Stimulated activated CD4-positive, alpha-beta T cell treated with anti-CD3 and anti-CD28 coated beads, Interleukin-4, amount 100 ng/mL, for 24 hours (primary cell): ENCODE results near the gene CD2AP.
"Not testable (repeated sequence)": the region's sequence is repeated elsewhere in the genome, so short reads cannot be mapped to it uniquely, and the experiment has no call there.

Experiments
- DNase-seq: peaks from one replicate; pipeline ENCODE4 v3.0.0-alpha.2; 2020

CD2AP gene

GRCh38 chr6:47574789-47575188 is 97.2 kb downstream of the CD2AP start:
- no peak for DNase-seq

- no peak for DNase-seq
Observed at GRCh38 chr6:47579040-47579439, 101.5 kb downstream of the CD2AP start.

GRCh38 chr6:47581591-47581990 is 104.0 kb downstream of the CD2AP start:
- DNase-seq = no peak

DNA sequence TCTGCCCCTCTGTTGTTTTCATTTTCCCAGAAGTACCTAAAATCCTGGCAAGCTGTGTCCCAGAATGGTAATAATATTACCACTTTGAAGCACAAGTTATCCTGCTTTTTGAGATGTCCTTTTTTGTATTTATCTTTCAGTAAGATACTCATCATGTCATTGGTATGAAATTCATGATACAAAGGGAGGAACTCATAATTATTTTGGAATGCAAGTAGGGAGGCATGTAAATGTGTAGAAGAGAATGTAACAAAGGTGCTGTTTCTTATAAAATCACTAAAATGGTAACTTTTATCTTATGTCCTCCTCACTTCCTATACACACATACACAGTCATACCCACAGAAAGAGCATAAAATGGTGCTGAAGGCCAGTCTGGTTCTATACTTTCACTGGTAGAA is 109.9 kb downstream of the CD2AP start:
- no peak for DNase-seq

- DNase-seq = no peak
Observed at GRCh38 chr6:47592131-47592840, 114.7 kb downstream of the CD2AP start.

DNA sequence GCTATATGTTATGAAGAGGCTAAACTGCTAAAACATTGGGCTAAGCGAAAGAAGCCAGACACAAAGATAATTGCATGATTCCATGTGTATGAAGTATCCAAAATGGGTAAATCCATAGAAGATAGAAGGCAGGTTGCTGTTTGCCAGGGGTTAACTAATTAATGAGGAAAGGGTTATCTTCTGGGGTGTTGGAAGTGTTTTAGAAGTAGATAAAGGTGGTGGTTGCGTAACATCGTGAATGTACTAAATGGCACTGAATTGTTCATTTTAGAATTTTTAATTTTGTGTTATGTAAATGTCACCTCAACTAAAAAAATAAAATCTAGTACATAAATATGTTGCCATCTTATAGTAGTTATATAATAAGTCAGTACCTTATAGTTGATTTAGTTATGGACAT is 116.4 kb downstream of the CD2AP start:
- no peak for DNase-seq

- DNase-seq = no peak
Observed at GRCh38 chr6:47595785-47596184, 118.2 kb downstream of the CD2AP start.

DNA sequence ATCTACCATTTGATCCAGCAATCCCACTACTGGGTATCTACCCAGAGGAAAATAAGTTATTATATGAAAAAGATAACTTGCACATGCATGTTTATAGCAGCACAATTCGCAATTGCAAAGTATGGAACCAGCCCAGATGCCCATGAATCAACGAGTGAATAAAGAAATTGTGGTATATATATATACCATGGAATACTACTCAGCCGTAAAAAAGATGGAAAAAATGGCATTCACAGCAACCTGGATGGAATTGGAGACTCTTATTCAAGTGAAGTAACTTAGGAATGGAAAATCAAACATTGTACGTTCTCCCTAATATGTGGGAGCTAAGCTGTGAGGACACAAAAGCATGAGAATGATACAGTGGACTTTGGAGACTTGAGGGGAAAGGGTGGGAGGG is 120.8 kb downstream of the CD2AP start:
- DNase-seq = no peak

DNA sequence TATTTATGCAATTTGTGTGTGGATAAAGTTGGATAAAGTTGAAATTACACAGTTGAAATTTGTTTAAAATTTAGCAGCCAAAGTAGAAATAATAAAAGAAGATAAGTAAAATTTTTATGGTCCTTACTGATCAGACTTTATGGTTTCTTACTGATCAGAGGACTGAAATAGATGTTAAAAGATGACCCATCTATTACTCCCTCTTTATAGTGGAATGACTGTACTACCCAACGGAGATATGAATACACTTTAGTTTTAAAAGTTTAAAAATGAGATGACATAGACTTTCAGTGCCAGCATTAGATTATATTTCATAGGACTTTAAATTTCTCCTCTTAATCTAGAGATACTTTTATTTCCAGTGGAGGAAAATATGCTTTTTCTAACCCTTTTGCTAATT is 121.9 kb downstream of the CD2AP start:
- no peak for DNase-seq

DNA sequence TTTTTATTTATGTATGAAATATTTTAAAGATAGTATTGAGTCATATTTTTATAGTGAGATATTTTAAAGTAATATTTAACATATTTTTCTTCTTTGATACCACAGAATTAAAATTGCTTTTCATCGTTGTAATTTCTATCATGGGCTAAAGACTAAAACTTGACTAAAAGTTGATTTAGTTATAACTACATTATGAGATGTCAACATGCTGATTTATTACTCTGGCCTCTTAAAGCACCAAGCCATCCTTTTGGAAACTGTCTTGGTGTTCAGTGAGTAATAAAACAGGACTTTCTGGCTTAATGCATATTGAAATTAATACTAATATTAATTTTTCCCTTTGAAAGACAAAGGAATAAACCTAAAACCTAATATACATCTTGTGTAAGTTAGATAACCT is 125.6 kb downstream of the CD2AP start:
- no peak for DNase-seq

- DNase-seq = no peak
Observed at GRCh38 chr6:47603995-47604394, 126.4 kb downstream of the CD2AP start.

DNA sequence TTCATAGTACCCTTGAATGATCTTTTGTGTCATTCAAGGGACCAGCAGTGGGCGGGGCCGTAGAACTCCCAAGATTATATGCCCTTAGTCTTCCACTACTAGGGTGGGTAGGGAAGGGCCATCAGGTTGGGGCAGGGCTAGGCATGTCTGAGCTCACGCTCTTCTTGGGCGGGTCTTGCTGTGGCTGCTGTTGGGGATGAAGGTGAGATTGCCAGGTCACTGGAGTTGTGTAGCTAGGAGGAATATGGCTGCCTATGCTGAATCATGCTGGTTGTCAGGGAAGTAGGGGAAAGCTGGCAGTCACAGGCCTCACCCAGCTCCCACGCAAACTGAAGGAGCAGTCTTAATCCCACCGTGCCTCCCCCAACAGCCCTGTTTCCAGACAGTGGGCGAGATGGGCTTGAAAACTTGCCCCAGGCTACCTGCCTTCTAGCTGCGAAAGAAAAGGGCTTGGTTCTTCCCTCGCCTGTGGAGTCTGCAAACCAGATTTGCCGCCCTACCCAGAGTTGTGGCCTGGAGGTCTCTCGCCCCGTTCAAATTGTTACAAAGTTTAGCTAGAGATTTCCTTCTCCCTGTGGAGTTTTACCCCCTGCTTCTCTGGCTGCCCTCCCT is 144.4 kb downstream of the CD2AP start:
- no peak for DNase-seq

GRCh38 chr6:47626782-47627181 is 149.2 kb downstream of the CD2AP start:
- no peak for DNase-seq

DNA sequence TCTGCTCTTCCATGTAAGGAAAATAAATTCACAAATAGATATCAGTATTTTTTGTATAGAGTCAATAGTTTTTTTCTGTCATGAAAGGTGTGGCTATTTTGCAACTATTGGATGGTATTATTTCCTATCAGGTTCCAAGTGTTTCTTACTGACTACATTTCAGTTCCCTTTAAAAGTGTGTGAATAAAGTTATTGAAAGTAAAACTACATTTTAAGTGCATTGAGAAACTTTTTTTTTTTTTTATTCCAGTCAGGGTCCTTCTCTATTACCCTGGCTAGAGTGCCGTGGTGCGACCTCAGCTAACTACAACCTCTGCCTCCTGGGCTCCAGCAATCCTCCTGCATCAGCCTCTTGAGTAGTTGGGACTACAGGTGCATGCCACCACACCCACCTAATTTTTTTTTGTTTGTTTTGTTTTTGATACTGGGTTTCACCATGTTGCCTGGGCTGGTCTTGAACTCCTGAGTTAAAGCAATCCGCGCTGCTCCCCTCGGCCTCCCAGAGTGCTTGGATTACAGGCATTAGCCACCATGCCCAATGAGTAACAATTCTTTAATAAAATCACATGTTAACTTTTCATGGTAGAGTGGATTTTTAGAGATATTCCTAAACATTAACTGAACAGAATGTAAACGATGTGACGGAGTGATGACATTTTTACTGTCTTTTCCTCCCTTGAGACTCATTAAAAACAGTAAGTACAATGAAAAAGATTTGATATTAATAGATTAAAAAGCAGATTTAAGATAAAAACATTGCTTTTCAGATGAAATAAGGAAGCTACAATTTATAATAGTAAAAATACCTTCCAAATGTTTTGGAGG is 151.1 kb downstream of the CD2AP start:
- DNase-seq = no peak

- DNase-seq = no peak
Observed at GRCh38 chr6:47629954-47630353, 152.4 kb downstream of the CD2AP start.

GRCh38 chr6:47630587-47630986 is 153.0 kb downstream of the CD2AP start:
- DNase-seq = no peak

DNA sequence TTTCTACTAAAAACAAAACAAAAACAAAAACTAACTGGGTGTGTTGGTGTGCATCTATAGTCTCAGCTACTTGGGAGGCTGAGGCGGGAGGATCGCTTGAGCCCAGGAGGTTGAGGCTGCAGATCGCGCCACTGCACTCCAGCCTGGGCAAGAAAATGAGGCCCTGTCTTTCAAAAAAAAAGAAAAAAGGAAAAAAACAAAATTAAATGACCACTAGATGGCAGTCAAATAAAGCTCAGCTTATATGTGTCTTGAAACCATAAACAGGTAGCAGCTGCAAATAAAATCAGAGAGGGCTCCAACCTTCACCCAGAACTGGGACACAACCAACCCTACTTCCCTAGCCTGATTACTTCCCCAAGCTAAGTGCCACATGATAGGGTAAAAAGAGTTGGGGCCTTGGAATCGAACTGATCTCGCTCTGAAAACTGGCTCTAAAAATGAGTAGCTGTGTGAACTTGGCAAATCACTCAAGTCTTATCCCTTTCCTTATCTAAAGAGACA is 153.7 kb downstream of the CD2AP start:
- no peak for DNase-seq

DNA sequence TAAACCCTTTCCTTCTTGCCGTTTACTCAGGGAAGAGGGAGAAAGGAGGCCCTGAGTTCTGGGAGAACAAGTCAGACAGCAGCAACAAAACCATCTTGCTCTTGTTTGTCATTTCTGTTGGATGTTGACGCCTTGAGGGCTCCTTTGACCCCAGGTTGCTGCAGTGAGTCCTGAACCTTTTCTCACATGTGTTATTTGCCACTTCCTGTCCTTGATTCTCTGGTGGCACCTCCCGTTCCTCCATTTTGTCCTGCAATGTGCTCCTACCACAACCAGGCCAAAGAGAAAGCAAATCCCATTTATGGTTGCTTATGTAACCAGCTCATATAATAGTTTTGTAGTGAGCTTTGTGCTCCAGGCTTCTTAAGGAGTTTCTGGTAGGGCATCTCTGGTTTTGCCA is 154.2 kb downstream of the CD2AP start:
- DNase-seq = no peak

DNA sequence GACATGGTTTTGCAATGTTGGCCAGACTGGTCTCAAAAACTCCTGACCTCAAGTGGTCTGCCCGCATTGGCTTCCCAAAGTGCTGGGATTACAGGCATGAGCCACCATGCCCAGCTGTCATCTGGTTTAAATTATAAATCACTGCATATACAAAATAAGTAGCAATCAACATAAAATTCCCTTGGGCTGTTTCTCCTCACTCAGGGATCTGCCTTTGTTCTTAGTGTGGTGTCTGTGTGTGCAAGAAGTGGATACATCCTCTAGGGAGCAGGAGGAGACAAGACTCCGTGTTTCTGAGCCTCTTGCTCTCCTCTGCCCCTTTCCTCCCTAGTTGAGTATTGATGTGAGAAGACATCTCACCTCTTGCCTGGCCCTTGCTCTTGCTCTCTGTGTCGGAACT is 155.6 kb downstream of the CD2AP start:
- DNase-seq = no peak

DNA sequence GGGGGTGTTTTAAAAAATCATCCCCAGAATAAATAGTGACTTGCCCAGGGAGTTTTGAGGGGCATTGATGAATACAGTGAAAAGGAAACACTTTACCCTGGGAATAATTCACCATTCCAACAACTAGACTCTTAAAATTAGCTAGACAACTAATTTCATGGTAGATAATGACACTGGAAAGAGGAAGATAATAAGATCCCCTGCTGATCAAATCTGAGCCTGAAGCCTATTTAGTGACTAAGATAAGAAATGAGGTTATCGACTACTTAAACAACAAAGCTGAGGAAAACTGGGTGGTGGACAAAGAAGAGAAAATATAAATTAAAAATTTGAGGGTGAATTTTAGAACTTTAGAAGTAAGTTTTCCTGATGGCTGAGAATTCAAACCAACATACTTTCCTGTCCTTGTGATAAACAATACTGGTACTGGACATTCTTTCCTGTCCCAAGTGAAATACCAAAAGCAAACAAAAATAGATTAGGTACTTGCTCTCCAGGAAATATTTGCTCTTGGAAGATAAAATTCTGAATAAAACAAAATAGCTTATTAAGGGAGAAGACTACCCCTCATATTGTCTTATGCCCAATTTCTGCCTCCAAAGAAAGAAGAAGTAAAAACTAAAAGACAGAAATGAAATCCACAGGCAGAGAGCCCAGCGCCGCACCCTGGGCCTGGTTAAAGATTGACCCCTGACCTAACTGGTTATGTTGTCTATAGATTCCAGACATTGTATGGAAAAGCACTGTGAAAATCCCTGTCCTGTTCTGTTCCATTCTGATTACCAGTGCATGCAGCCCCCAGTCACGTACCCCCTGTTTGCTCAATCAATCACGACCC is 156.8 kb downstream of the CD2AP start:
- DNase-seq = no peak

DNA sequence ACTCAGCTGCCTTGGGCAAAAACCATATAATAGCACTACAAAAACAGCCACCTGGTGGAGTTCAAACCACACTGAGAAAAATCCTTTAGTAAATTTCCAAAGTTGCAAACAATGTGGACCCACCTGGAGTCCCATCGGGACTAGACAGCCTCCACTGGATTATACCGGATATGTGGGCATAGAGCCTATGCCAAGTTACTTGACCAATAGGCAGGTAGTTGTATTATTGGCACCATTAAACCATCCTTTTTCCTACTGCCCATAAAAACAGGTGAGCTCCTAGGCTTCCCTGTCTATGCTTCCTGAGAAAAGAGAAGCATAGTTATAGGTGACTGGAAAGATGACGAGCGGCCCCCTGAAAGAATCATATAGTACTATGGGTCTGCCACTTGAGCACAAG is 169.1 kb downstream of the CD2AP start:
- DNase-seq = no peak

DNA sequence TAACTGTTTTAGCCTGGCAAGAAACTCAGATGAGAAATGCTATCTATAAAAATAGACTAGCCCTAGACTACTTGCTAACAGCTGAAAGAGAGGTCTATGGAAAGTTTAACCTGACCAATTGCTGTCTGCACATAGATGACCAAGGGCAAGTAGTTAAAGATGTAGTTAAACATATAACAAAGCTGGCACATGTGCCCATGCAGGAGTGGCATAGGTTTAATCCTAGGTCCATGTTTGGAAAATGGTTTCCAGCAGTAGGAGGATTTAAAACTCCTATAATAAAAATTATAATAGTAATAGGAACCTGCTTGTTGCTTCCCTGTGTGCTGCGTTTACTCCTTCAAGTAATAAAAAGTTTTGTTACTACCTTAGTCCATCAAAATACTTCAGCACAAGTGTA is 169.6 kb downstream of the CD2AP start:
- DNase-seq = no peak

GRCh38 chr6:47647626-47648025 is 170.0 kb downstream of the CD2AP start:
- DNase-seq = not testable (repeated sequence)
